ENCODE measurements around the gene CAPN12. TPM values are rescaled to one million over a fixed set of nuclear protein-coding genes. Genes with fewer than 3 reads are reported as not detected.

The CAPN12 gene
- polyA plus RNA-seq, 1 experiment: 0.75 TPM

DNA sequence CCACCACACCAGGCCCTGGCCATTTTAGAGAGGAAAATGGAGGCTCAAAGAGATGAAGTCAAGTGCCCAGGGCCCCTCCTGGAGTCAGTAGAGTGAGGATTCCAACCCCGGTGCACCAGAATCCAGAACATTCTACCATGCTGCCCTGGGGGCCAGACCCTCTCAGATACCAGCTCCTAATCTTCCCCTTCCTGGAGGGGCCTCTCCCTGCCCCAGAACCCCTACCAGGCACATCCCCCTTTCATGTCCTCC, 11.1 kb downstream of the CAPN12 start:
- Histone ChIP-seq H3K4me3 (ENCODE audit: low read depth, low read length) (no peak overlapping the region), H3K27me3 (ENCODE audit: control insufficient read depth, insufficient read depth, low read length) (no peaks in the 10 kb centered on the region), H3K36me3 (ENCODE audit: control insufficient read depth, insufficient read depth, low read length) (peaks cover 31% of the 10 kb centered on the region)
- POLR2A ChIA-PET: no interaction called here
- DNase-seq (ENCODE audit: low read depth): no peak
- TF ChIP-seq, protein P1, sequence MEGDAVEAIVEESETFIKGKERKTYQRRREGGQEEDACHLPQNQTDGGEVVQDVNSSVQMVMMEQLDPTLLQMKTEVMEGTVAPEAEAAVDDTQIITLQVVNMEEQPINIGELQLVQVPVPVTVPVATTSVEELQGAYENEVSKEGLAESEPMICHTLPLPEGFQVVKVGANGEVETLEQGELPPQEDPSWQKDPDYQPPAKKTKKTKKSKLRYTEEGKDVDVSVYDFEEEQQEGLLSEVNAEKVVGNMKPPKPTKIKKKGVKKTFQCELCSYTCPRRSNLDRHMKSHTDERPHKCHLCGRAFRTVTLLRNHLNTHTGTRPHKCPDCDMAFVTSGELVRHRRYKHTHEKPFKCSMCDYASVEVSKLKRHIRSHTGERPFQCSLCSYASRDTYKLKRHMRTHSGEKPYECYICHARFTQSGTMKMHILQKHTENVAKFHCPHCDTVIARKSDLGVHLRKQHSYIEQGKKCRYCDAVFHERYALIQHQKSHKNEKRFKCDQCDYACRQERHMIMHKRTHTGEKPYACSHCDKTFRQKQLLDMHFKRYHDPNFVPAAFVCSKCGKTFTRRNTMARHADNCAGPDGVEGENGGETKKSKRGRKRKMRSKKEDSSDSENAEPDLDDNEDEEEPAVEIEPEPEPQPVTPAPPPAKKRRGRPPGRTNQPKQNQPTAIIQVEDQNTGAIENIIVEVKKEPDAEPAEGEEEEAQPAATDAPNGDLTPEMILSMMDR (IDR thresholded peaks at IDR 0.05; ENCODE audit: insufficient read depth, low read depth, low read length): no peak
- CTCF ChIA-PET: interaction anchor here (0.6 to 1.4 kb wide), 4 partner anchors 17 to 916 kb away, joined by 3 to 7 read pairs (median 3); partner anchors contain the start of genes MRPS12 and SARS2

DNA sequence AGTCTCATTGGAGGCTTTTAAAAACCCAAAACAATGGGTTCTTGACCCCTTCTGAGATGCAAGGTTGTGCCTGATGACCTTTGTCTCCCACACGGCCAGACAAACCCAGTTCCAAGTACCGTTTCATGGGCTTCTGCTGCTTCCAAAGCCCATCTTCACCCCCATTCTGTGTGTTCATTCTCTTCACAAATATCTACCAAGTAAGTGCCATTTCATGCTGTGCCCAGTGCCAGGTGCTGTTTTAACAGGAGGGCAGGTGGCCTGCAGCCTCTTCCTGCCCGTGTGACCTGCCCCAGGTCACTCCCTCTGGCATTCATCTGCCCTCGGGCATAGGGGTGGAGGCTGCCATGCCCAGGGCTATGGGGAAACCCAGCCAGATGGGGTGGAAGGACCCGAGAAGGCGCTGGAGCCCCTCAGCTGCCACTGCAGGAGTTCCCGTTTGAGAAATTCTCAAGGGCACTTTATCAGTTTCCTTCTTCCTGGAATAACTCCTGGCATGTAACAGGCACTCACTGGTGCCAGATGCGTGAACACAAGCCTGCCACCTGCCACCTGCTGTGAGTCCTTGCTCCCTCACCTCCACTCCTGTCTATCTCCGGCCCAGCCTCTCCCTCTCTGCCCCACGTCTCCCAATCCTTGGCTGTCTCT, 12.5 kb downstream of the CAPN12 start:
- CTCF ChIA-PET: interaction anchor here (1.4 kb wide), 1 partner anchor 199 kb away, joined by 3 read pairs; the partner anchor contains the start of genes MRPS12 and SARS2
- H3K27me3 ChIP-seq (ENCODE audit: control insufficient read depth, insufficient read depth, low read length): no peaks in the 10 kb centered on the region
- no peak overlapping the region for H3K4me3 ChIP-seq (ENCODE audit: low read depth, low read length)
- POLR2A ChIA-PET: interaction anchor here (0.6 kb wide), 2 partner anchors 9 to 98 kb away, joined by 3 to 6 read pairs; no protein-coding TSS in a partner anchor
- DNase-seq (ENCODE audit: low read depth): no peak
- TF ChIP-seq, protein P1 (IDR thresholded peaks at IDR 0.05; ENCODE audit: insufficient read depth, low read depth, low read length): no peak
- H3K36me3 ChIP-seq (ENCODE audit: control insufficient read depth, insufficient read depth, low read length): peaks cover 45% of the 10 kb centered on the region

DNA sequence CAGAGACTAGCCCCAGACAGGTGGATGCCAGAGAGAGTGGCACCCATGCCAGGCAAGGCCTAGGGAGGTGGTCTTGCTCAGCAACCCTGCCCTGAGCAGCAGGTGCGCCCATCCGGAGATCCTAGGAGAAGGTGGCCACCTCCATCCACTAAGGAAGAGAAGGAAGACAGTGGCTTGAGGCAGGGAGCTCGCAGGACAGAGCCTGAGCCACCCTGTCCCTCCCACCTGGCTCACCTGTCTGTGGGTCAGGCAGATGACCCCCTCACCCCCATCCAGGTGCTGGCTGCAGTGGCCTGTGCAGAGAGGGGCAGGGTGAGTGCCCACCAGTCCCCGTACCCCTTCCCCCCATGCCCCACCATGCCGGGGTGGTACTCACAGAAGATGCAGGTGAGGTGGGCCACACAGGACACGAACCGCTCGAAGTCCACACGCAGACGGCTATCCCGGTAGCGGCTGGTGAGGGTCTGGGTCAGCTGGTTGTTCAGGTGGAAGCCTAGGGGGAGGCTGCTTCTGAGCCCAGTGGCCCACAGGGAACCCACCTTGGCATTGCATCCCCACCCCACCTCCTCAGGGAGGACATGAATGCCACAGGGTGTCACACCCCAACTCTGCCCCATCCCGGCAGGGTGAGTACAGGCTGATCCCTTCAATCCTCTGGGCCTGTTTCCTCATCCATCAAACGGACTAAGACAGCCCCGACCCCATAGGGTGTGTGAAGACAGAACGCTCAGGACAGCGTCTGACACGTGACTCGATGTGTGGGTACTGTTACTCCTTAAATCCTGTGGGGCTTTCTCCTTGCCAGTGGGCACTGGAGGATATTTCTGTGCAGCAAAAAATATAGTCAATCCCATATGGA, 13.3 kb downstream of the CAPN12 start:
- ChIA-PET POLR2A (interaction anchor here (0.6 kb wide), 2 partner anchors 10 to 99 kb away, joined by 3 to 6 read pairs; no protein-coding TSS in a partner anchor), CTCF (interaction anchor here (1.0 to 1.2 kb wide), 2 partner anchors 19 to 83 kb away, joined by 3 to 4 read pairs; no protein-coding TSS in a partner anchor)
- TF ChIP-seq, protein P1 (IDR thresholded peaks at IDR 0.05; ENCODE audit: insufficient read depth, low read depth, low read length): no peak
- Histone ChIP-seq H3K27me3 (ENCODE audit: control insufficient read depth, insufficient read depth, low read length) (no peaks in the 10 kb centered on the region), H3K36me3 (ENCODE audit: control insufficient read depth, insufficient read depth, low read length) (peaks cover 49% of the 10 kb centered on the region), H3K4me3 (ENCODE audit: low read depth, low read length) (no peak overlapping the region)
- no peak for DNase-seq (ENCODE audit: low read depth)

DNA sequence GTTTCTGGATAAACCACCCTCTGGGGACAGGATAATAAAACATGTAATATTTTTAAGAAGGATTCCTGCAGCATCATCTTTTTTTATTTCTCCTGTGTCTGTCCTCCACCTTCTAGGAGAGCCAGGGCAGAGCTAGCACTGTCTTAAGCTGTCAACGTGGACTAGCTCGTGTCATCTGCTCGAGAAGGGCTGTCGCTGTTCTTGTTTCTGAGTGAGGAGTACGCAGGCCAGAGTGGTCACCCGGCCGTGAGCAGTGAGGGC, 13.9 kb downstream of the CAPN12 start:
- POLR2A ChIA-PET: no interaction called here

More for the DNA sequence above, 13.9 kb downstream of the CAPN12 start:
- Histone ChIP-seq H3K36me3 (ENCODE audit: control insufficient read depth, insufficient read depth, low read length) (peaks cover 51% of the 10 kb centered on the region), H3K4me3 (ENCODE audit: low read depth, low read length) (no peak overlapping the region), H3K27me3 (ENCODE audit: control insufficient read depth, insufficient read depth, low read length) (no peaks in the 10 kb centered on the region)
- no peak for DNase-seq (ENCODE audit: low read depth)
- TF ChIP-seq, protein P1 (IDR thresholded peaks at IDR 0.05; ENCODE audit: insufficient read depth, low read depth, low read length): no peak
- CTCF ChIA-PET: interaction anchor here (0.7 to 1.2 kb wide), 3 partner anchors 9 to 82 kb away, joined by 3 to 4 read pairs (median 4); no protein-coding TSS in a partner anchor
